CD4-positive, alpha-beta T cell treated with Interleukin-1 beta for 1 hour (primary cell): ENCODE results near the gene HRG.

Source experiments
- DNase-seq, 2 donors: peaks; one replicate each; pipeline ENCODE4 v3.0.0-alpha.2; 2020 to 2022

HRG gene

GRCh38 chr3:186639778-186640472 lies 25.9 kb upstream of the HRG start, which contains the start of gene FETUB:
FETUB (plus strand) TSS chr3:186640399; CDS start chr3:186640461, 62 bp downstream.
- no peak for DNase-seq

DNA sequence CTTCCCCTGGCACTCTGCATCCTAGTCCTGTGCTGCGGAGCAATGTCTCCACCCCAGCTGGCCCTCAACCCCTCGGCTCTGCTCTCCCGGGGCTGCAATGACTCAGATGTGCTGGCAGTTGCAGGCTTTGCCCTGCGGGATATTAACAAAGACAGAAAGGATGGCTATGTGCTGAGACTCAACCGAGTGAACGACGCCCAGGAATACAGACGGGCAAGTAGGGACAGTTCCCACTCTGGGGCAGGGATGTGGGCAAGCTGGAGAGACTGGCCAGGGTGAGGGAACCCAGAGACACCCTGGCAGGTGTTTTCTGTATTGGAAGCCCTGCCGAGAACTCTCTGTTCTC lies 25.4 kb upstream of the HRG start:
- DNase-seq = no peak

GRCh38 chr3:186640929-186641328 lies 24.9 kb upstream of the HRG start:
- DNase-seq = no peak

GRCh38 chr3:186642014-186642413 lies 23.8 kb upstream of the HRG start:
- no peak for DNase-seq

DNA sequence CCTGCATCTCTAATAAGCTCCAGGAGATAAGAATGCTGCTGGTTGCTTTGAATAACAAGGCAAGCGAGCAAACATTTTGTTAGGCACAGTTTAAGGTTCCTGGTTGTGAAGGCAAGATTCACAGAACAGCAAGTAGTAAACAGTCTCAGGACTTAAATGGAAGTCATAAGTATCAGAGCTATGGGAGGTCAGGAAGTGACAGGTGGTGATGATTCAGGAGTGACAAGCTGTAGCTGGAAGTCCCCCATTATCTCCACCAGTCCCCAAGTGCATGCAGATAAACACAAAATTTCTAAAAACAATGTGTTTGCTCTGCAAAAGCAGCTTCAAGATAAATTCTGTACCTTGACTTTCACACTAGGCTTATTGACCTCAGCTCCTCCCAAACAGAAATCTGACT lies 22.3 kb upstream of the HRG start:
- no peak for DNase-seq

- DNase-seq = no peak
Measured at GRCh38 chr3:186644683-186645082, 21.1 kb upstream of the HRG start.

DNA sequence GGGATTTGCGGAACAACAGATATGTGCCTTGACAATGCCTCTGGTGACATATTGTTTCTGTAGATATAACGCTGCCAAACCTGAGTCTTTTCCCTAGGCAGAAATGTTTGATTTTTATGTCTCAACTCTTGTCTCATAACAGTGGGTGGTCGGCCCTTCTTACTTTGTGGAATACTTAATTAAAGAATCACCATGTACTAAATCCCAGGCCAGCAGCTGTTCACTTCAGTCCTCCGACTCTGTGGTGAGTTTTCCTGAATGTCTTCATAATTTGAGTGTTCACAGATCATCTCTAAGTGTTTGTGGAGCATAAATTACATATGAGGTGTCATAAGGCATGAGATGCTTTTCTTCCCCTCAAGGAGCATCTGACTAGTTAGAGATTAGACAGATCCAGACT lies 19.7 kb upstream of the HRG start:
- no peak for DNase-seq

DNA sequence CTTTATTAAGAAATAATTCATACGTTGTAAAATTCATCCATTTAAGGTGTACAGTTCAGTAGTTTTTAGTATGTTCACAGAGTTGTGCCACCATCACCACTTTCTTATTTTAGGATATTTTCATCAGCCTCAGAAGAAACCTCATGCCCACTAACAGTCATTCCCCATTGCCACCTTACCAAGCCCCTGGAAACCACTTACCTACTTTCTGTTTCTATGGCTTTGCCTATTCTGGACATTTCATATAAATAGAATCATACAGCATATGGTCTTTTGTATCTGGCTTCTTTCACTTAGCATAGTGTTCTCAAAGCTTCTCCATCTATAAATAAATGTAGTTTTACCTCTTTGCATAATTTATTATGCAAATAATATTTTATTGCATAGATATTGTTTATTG lies 19.0 kb upstream of the HRG start:
- no peak for DNase-seq

- no peak for DNase-seq
Measured at GRCh38 chr3:186648851-186649250, 17.0 kb upstream of the HRG start.

GRCh38 chr3:186651678-186652215 lies 14.1 kb upstream of the HRG start:
- DNase-seq = no peak

GRCh38 chr3:186653080-186653707 lies 12.6 kb upstream of the HRG start:
- peak in 1 of 2 donors; percentile 5 for DNase-seq

DNA sequence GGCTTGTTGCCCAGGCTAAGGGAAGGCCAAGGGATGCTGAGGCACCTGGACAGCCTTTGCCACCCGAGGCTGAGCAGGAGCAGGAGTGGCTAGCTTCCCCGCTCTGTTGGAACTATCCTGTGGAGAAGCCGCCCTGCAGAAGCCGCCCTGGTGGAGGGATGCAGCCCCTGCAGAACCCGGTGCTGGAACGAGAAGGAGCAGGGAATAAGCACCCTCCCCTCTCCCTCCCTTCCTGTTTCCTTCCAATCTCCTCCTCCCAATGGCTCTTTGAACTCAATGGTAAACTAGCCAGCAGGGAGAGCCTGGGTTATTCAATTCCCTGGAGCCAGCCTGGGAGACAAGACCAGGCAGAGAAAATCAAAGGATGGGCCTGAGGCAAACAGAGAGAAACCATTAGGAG lies 11.8 kb upstream of the HRG start:
- DNase-seq = no peak

DNA sequence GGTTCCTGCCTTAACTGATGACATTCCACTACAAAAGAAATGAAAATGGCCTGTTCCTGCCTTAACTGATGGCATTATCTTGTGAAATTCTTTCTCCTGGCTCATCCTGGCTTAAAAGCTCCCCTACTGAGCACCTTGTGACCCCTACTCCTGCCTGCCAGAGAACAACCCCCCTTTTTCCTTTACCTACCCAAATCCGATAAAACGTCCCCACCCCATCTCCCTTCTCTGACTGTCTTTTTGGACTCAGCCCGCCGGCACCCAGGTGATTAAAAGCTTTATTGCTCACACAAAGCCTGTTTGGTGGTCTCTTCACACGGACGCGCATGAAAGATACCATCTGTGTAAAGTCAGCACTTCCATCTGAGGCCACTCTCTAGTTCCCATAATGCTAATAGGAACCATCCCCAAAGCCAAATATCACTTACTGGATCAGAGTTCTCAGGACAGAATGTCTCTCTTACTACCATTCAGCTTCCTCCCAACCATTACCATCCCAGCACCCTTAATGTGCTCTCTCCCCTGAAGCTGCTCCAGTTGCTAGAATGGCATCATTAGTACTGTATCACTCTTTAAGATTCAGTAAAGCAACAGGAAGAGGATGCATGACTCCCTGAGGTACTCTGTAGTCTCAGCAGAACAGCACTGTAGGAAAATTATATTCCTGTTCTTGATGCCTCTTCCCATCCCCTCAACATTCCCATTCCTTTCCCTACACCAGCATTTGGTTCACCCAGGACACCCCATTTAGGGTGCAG lies 2.3 kb upstream of the HRG start:
- DNase-seq = no peak

- no peak for DNase-seq
Measured at GRCh38 chr3:186664119-186664495, 1.7 kb upstream of the HRG start.

DNA sequence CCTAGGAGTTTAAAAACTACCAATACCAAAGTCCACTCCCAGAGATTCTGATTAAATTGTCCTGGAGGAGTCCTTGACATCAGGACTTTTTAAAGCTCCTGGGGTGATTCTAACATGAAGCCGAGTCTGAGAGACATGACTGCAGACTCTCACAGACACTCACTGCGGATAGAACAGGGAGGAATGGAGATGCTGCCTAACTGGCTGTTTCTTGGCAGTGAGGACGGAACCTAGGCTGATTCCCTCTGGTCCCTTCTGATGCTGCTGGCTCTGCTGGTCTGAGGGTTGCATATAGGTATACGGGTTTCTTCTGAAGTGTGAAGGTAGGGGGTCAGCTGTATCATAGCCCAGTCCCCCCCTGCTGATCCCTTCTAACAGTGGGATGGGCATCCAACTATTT lies 1.3 kb upstream of the HRG start:
- no peak for DNase-seq

DNA sequence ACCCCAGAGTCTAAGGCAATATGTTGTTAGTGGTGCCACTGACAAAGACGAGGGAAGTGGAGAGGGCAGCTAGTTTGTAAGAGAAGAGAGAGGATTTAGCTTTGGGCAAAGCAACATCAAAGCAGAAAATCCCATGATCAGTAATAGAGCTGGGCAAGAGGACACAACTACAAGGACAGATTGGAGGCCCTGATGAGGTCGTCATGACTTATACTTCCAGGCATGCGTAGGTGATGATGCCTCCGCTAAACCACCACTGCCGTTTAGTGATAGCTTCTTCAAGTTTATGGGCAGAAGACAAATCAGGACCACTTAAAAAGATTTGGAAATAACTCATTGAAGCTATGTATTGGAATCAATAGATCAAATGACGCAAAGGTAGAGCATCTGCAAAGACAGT lies 2.6 kb downstream of the HRG start:
- DNase-seq = no peak

- no peak for DNase-seq
Measured at GRCh38 chr3:186669378-186670084, 3.7 kb downstream of the HRG start.

DNA sequence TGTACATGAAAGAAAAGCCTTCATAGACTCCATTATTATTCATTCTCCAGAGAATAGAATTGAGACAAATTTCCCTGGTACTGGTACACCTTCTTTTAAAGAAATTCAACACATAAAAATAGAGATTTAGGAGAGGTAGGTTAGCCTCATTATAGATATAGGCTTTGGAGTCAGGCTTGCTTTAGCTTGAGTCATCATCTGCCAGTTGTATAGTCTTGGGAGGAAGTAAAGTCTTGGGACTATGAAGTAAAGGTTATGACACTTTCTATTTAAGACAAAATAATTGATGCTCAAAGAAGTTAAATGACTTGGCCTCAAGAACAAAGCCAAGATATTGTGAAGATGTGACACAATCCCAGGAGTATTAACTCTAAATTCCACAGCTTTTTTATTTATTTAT lies 4.3 kb downstream of the HRG start:
- DNase-seq = no peak

- no peak for DNase-seq
Measured at GRCh38 chr3:186671051-186671450, 5.2 kb downstream of the HRG start.

DNA sequence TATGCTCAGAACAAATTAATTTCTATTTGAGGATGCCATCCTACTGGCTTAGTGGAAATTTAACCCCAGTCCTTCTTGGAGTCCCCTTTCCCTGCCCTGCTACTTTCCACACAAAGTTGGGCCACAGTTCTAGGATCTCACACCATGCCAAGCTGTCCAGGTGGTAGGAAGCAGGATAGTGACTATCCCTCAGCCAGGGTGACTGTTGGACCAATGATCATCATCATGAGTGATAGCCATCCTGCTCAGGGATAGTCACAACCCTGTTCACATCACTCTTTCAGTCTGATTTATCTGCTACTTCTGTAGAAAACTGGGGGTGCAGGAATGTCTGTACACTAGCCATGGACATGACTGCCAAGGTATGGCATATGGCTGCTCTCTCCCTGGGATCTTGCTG lies 12.8 kb downstream of the HRG start:
- DNase-seq = no peak

DNA sequence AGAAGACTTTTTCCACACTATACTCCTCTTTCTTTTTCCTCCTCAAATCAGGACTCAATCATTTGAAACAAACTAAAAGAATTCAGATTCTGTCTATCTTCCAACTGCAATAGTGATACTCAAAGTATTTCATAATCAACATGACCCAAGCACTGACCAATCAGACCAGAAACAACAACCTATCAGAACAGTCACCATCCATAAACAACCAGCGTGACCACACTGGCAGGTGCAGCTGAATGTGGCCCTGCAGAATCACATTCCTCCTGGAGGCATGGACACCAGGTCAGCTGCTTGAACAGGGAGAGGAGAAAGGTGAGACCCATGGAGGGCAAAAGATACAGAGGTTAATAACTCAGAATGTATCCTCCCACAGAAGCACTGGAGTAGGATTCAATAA lies 13.3 kb downstream of the HRG start:
- DNase-seq = no peak

GRCh38 chr3:186680869-186681268 lies 15.1 kb downstream of the HRG start:
- DNase-seq = no peak

- no peak for DNase-seq
Measured at GRCh38 chr3:186682812-186683211, 17.0 kb downstream of the HRG start.
